Non-pigmented ciliary epithelial cell (primary cell): ENCODE measurements around the gene MDFI.

ENCODE experiments used
- DNase-seq: peaks from one replicate; pipeline ENCODE4 v3.0.0-alpha.2; 2010; ENCODE audit warnings: low read depth

The MDFI gene

GRCh38 chr6:41651246-41651961, 13.1 kb downstream of the MDFI start:
- DNase-seq: no peak

- no peak for DNase-seq
Measured at GRCh38 chr6:41651962-41652657, 13.8 kb downstream of the MDFI start.

- DNase-seq: no peak
Measured at GRCh38 chr6:41652866-41653652, 14.8 kb downstream of the MDFI start.

- no peak for DNase-seq
Measured at GRCh38 chr6:41653691-41654090, 15.4 kb downstream of the MDFI start.

GRCh38 chr6:41654151-41654697, 16.0 kb downstream of the MDFI start:
- DNase-seq: no peak

GRCh38 chr6:41654698-41655151, 16.5 kb downstream of the MDFI start:
- no peak for DNase-seq

- no peak for DNase-seq
Measured at GRCh38 chr6:41655176-41655575, 16.9 kb downstream of the MDFI start.

- DNase-seq: no peak
Measured at GRCh38 chr6:41655646-41656001, 17.4 kb downstream of the MDFI start.

GRCh38 chr6:41656002-41656691, 17.9 kb downstream of the MDFI start:
- DNase-seq: peak; percentile 35

- no peak for DNase-seq
Measured at GRCh38 chr6:41657131-41658094, 19.1 kb downstream of the MDFI start.

GRCh38 chr6:41658636-41659035, 20.4 kb downstream of the MDFI start:
- DNase-seq: no peak

GRCh38 chr6:41659935-41660334, 21.7 kb downstream of the MDFI start:
- DNase-seq: no peak

GRCh38 chr6:41663568-41663967, 25.3 kb downstream of the MDFI start:
- DNase-seq: no peak

GRCh38 chr6:41664271-41664670, 26.0 kb downstream of the MDFI start:
- no peak for DNase-seq

- DNase-seq: no peak
Measured at GRCh38 chr6:41667195-41667594, 28.9 kb downstream of the MDFI start.

GRCh38 chr6:41668968-41669367, 30.7 kb downstream of the MDFI start:
- DNase-seq: no peak

- DNase-seq: no peak
Measured at GRCh38 chr6:41670703-41671360, 32.6 kb downstream of the MDFI start.

- DNase-seq: no peak
Measured at GRCh38 chr6:41671376-41671775, 33.1 kb downstream of the MDFI start.

- no peak for DNase-seq
Measured at GRCh38 chr6:41672016-41672415, 33.7 kb downstream of the MDFI start.
